ENCODE measurements around the gene SYDE2.
"Not testable (repeated sequence)": the region's sequence is repeated elsewhere in the genome, so short reads cannot be mapped to it uniquely, and the experiment has no call there.

The SYDE2 gene, protein sequence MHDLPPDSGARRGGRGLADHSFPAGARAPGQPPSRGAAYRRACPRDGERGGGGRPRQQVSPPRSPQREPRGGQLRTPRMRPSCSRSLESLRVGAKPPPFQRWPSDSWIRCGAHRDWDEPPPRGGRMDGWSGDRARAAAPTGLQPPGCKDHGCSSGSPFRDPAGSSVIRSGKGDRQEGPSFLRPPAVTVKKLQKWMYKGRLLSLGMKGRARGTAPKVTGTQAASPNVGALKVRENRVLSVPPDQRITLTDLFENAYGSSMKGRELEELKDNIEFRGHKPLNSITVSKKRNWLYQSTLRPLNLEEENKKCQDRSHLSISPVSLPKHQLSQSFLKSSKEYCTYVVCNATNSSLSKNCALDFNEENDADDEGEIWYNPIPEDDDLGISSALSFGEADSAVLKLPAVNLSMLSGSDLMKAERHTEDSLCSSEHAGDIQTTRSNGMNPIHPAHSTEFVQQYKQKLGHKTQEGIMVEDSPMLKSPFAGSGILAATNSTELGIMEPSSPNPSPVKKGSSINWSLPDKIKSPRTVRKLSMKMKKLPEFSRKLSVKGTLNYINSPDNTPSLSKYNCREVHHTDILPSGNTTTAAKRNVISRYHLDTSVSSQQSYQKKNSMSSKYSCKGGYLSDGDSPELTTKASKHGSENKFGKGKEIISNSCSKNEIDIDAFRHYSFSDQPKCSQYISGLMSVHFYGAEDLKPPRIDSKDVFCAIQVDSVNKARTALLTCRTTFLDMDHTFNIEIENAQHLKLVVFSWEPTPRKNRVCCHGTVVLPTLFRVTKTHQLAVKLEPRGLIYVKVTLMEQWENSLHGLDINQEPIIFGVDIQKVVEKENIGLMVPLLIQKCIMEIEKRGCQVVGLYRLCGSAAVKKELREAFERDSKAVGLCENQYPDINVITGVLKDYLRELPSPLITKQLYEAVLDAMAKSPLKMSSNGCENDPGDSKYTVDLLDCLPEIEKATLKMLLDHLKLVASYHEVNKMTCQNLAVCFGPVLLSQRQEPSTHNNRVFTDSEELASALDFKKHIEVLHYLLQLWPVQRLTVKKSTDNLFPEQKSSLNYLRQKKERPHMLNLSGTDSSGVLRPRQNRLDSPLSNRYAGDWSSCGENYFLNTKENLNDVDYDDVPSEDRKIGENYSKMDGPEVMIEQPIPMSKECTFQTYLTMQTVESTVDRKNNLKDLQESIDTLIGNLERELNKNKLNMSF

GRCh38 chr1:85200463-85201339 is at the start of gene SYDE2:
Gene SYDE2 (minus strand): TSS chr1:85201016. CDS start chr1:85200996, 20 bp downstream.
- DNase-seq (ENCODE audit: low read depth in 2 of 2, low spot score in 1 of 2): peak; percentile 26 to 59

GRCh38 chr1:85249042-85249441 is 48.2 kb upstream of the SYDE2 start:
- DNase-seq (ENCODE audit: low read depth in 2 of 2, low spot score in 1 of 2): not testable (repeated sequence)

GRCh38 chr1:85245891-85246290 is 45.1 kb upstream of the SYDE2 start:
- DNase-seq (ENCODE audit: low read depth in 2 of 2, low spot score in 1 of 2): no peak

DNA sequence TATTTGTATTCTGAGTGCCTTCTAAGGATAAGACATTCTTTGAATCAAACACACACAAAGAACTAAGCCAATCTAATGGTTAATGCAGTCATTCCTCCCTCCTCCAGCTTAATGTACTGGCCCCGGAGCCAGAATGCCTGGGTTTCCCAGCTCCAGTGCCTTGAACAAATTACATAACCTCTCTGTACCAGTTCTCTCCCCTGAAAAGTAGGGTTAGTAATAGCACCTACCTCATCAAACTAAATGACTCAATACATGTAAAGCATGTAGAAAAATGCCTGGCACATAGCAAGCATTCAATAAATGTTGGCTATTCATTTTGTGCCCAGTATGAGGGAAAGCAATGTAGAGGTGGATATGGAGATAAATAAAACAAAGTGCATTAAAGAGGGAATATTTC is 44.6 kb upstream of the SYDE2 start:
- no peak for DNase-seq (ENCODE audit: low read depth in 2 of 2, low spot score in 1 of 2)

- no peak for DNase-seq (ENCODE audit: low read depth in 2 of 2, low spot score in 1 of 2)
Measured at GRCh38 chr1:85244271-85245061, 43.6 kb upstream of the SYDE2 start.

DNA sequence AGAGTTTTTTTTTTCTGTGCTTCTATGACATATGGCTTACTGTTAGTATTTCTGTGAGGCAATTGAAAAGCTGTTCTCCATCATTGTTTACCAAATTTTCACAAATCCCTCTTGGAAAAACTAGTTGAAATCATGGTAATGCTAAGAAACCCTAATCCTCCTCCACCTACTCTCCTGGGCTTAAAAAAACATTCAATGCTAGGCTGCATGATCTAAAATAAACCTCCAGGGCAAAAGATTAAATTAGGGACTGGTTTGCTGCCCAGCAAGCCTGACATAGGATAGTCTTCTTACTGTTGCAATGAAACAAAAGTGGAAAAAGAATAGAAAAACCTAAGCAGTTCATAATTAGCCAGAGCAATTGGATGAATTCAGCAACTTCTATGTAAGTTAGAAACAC is 42.6 kb upstream of the SYDE2 start:
- no peak for DNase-seq (ENCODE audit: low read depth in 2 of 2, low spot score in 1 of 2)

DNA sequence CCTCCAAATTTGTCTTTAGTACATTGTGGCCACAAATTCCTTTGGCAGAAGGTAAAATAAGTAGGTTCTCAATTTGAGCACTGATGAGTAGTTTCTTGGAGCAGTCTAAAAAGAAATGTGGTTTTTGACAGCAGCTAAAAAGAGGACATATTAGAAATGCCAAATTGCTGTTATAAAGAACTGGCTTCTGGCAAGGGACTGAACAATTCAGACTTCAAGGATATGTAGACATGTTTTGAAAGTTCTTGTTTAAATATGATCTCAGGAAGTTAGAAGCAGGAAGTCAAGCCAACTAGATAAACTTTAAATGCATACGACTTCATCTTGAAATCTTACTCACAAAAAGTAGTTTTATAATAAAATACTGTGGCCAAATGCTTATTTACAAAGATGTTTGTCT is 39.8 kb upstream of the SYDE2 start:
- DNase-seq (ENCODE audit: low read depth in 2 of 2, low spot score in 1 of 2): no peak

- DNase-seq (ENCODE audit: low read depth in 2 of 2, low spot score in 1 of 2): no peak
Measured at GRCh38 chr1:85240174-85240601, 39.4 kb upstream of the SYDE2 start.

DNA sequence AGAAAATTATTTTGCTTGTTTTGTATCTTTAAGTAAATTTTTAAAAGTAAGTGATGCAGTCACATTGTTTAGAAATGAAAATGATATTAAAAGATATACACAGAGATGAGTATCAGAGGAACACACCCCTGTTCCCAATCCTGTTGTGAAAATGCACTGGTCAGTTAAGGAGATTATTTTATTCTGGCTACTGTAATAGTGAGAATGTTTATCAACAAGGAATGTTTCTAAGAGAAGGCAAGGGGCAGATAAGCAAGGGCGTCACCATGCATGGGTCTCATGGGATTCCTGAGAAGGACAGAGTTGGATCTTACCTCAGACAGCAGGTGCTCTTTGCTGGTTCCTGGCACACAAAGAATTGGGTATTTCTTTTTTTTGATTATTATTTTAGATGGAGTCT is 36.8 kb upstream of the SYDE2 start:
- DNase-seq (ENCODE audit: low read depth in 2 of 2, low spot score in 1 of 2): no peak

- DNase-seq (ENCODE audit: low read depth in 2 of 2, low spot score in 1 of 2): no peak
Measured at GRCh38 chr1:85230305-85230977, 29.6 kb upstream of the SYDE2 start.

DNA sequence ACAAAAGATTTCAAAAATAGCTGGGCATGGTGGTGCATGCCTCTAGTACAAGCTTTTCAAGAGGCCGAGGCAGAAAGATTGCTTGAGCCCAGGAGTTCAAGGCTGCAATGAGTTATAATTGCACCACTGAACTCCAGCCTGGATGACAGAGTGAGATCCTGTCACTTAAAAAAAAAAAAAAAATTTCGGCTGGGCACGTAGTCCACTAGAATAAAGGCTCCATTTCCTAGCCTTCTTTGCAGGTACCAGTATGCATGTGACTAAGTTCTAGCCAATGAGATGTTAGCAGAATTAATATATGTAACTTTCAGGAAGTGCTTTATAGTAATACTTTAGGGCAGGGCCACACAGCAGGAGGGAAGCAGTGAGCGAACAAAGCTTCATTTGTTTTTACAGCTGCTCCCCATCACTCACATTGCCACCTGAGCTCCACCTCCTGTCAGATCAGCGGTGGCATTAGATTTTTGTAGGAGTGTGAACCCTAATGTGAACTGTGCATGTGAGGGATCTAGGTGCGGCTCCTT is 28.8 kb upstream of the SYDE2 start:
- DNase-seq (ENCODE audit: low read depth in 2 of 2, low spot score in 1 of 2): no peak

- DNase-seq (ENCODE audit: low read depth in 2 of 2, low spot score in 1 of 2): no peak
Measured at GRCh38 chr1:85228972-85229371, 28.2 kb upstream of the SYDE2 start.

GRCh38 chr1:85225624-85226380 is 25.0 kb upstream of the SYDE2 start:
- DNase-seq (ENCODE audit: low read depth in 2 of 2, low spot score in 1 of 2): no peak

- no peak for DNase-seq (ENCODE audit: low read depth in 2 of 2, low spot score in 1 of 2)
Measured at GRCh38 chr1:85224734-85225623, 24.2 kb upstream of the SYDE2 start.

GRCh38 chr1:85224295-85224694 is 23.5 kb upstream of the SYDE2 start:
- no peak for DNase-seq (ENCODE audit: low read depth in 2 of 2, low spot score in 1 of 2)

DNA sequence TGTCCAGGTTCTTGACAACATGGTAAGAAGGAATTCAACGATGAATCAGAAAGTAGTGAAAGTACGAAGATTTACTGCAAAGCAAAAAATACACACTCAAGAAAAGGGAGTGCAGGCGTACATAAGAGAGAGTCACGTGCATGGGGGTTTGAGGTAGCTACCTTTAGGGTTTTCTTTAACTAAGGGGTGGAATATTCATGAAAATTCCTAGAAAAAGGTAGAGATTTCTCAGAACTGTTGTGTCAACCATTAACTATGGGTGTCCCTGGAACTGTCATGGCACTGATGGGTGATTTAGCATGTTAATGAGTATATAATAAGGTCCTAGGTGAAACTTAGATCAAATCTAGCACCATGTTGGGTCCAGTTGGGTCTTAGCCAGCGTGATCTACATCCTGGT is 22.5 kb upstream of the SYDE2 start:
- DNase-seq (ENCODE audit: low read depth in 2 of 2, low spot score in 1 of 2): no peak

DNA sequence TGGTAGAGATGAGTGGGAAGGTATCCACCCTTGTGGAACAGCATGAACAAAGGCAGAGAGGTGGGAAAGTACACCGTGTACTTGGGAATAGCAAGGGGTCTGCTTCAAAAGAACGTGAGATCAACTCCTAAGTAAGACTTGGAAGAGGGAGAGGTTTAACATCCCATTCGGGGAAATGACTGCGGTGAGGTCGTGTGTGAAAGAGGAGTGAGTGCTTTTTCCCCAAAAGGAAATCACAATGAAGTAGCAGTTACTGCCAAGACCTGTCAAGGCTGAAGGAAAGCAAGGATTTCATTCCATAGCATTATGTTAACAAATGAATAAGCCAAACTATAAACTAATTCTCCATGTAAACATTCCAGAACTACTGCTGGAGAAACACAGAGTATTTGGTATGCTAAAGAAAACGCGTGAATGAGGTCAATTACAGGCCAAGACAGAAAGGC is 20.0 kb upstream of the SYDE2 start:
- no peak for DNase-seq (ENCODE audit: low read depth in 2 of 2, low spot score in 1 of 2)
